GM06990 (cell line): ENCODE results near the gene PTPRE.

ENCODE experiments used
- DNase-seq: peaks from one replicate; pipeline ENCODE4 v3.0.0-alpha.2; 2011; ENCODE audit not compliant: insufficient read length; ENCODE audit errors: extremely low read depth
- H3K27me3 ChIP-seq: replicated peaks from 2 replicates; pipeline ENCODE4 v1.6.0; 2011; ENCODE audit warnings: low read length; ENCODE audit not compliant: control insufficient read depth, insufficient read depth
- H3K36me3 ChIP-seq: 2 replicates; pipeline ENCODE4 v1.5.1; 2011; ENCODE audit warnings: low read length; ENCODE audit not compliant: control insufficient read depth, insufficient read depth
- H3K4me3 ChIP-seq: replicated peaks from 2 replicates; pipeline ENCODE4 v1.5.1; 2011; ENCODE audit warnings: low read depth, mild to moderate bottlenecking, control low read depth, low read length
- TF ChIP-seq, protein P1 (sequence below): IDR thresholded peaks from 2 replicates; pipeline ENCODE4 v1.5.1; 2011; ENCODE audit warnings: low read length, control low read depth, mild to moderate bottlenecking, inconsistent platforms; ENCODE audit not compliant: insufficient read depth, poor library complexity, severe bottlenecking

Gene PTPRE

GRCh38 chr10:128066870-128067382 is 160.0 kb downstream of the PTPRE start:
- Histone ChIP-seq H3K36me3 (peaks cover 17% of the 10 kb centered on the region), H3K27me3 (no peaks in the 10 kb centered on the region), H3K4me3 (no peak overlapping the region)
- DNase-seq = no peak
- TF ChIP-seq, protein P1, sequence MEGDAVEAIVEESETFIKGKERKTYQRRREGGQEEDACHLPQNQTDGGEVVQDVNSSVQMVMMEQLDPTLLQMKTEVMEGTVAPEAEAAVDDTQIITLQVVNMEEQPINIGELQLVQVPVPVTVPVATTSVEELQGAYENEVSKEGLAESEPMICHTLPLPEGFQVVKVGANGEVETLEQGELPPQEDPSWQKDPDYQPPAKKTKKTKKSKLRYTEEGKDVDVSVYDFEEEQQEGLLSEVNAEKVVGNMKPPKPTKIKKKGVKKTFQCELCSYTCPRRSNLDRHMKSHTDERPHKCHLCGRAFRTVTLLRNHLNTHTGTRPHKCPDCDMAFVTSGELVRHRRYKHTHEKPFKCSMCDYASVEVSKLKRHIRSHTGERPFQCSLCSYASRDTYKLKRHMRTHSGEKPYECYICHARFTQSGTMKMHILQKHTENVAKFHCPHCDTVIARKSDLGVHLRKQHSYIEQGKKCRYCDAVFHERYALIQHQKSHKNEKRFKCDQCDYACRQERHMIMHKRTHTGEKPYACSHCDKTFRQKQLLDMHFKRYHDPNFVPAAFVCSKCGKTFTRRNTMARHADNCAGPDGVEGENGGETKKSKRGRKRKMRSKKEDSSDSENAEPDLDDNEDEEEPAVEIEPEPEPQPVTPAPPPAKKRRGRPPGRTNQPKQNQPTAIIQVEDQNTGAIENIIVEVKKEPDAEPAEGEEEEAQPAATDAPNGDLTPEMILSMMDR = no peak

DNA sequence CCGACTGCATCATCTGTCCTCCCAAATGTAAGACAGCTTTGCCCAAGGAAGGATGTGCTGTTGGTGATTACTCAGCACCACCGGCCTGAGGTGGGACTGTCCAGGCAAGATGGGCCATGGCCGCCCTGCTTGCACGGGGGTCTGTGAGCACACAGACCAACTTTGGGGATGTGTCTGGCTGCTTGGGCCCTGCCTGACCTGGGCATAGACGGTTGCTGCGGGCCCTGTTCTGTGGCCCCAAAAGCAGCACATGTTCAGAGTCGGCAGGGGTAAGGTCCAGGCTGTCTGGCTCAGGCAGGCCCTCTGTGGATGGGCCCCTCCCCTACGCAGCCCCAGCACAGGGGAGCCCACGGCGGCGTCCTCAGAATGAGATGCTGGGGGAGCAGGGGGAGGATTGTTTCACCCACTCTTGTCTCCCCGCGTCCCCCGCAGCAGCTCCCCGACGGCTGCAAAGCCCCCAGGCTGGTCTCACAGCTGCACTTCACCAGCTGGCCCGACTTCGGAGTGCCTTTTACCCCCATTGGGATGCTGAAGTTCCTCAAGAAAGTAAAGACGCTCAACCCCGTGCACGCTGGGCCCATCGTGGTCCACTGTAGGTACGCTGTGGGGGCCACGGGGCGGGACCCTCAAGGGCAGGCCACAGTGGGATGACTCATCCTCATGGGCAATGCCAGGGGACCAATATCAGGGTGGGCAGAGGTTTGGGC is 160.9 kb downstream of the PTPRE start:
- Histone ChIP-seq H3K4me3 (no peak overlapping the region), H3K36me3 (peaks cover 18% of the 10 kb centered on the region)
- DNase-seq = no peak

DNA sequence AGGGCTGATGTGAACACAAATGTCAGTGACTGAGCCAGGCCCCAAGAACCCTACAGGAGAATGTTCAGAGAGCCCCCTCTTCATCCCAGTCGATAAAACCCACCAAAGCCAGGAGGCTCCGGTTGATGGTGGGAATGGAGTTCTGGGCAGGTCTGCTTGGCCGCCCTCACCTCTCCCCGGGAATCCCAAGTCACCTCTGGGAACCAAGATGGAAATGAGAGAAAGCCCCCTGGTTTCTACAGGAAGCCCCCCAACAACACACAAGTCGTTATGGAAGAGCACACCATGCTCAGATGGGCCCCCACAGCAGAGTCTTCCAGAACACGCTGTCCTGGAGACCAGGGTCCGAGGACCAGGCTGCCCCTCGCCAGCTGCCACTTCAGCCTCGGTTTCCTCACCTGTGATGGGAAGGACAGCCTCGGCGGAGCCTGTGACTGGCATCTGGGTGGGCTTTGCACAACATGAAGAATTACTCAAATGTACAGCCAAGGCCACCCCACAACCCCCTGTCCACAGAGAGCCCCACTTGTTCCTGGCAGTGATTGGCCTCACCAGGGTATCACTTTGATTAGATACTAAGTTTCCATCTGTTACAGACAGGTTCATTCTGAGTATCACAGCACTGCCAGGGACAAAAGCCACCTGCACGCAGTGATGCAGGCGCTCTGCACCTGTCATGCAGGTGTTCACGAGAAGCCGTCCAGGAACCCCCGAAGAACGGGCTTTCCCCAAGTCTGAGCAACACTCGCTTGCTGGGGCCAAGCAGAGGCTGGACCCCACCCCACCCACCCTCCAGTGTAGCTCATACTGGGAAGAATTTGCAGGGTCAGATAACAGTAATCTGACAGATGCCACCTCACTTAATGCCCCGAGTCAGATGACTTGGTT is 161.7 kb downstream of the PTPRE start:
- no peak for DNase-seq
- TF ChIP-seq, protein P1 = no peak
- H3K4me3 ChIP-seq = no peak overlapping the region
- peaks cover 21% of the 10 kb centered on the region for H3K36me3 ChIP-seq
- H3K27me3 ChIP-seq = no peaks in the 10 kb centered on the region

More for the DNA sequence above, 160.9 kb downstream of the PTPRE start:
- TF ChIP-seq, protein P1 = no peak
- no peaks in the 10 kb centered on the region for H3K27me3 ChIP-seq

- H3K4me3 ChIP-seq = no peak overlapping the region
Observed at GRCh38 chr10:128069351-128070051, 162.6 kb downstream of the PTPRE start.

GRCh38 chr10:128070161-128070560 is 163.3 kb downstream of the PTPRE start:
- H3K27me3 ChIP-seq = no peaks in the 10 kb centered on the region
- H3K36me3 ChIP-seq = peaks cover 21% of the 10 kb centered on the region
- DNase-seq = no peak
- TF ChIP-seq, protein P1 = no peak
- H3K4me3 ChIP-seq = no peak overlapping the region

More at GRCh38 chr10:128069351-128070051, 162.6 kb downstream of the PTPRE start:
- no peaks in the 10 kb centered on the region for H3K27me3 ChIP-seq
- peaks cover 21% of the 10 kb centered on the region for H3K36me3 ChIP-seq
- TF ChIP-seq, protein P1 = peak; percentile 74
- DNase-seq = peak; percentile 35
